Limb (tissue), 2 donors: ENCODE data around the gene ILRUN.
"Not testable (repeated sequence)": the region's sequence is repeated elsewhere in the genome, so short reads cannot be mapped to it uniquely, and the experiment has no call there.

Source experiments
- DNase-seq, 2 donors: peaks; one replicate each; pipeline ENCODE4 v3.0.0-alpha.2; 2016; ENCODE audit errors: extremely low spot score in 2 of 2

ILRUN gene

GRCh38 chr6:34697904-34698559 lies 1.5 kb upstream of the ILRUN start:
- no peak for DNase-seq

- DNase-seq = no peak
Observed at GRCh38 chr6:34697544-34697836, 923 bp upstream of the ILRUN start.

GRCh38 chr6:34696189-34696738 lies 303 bp downstream of the ILRUN start:
- peak in 1 of 2 donors; percentile 9 for DNase-seq

GRCh38 chr6:34695729-34696188 lies 808 bp downstream of the ILRUN start:
- DNase-seq = no peak

GRCh38 chr6:34692280-34692679 lies 4.3 kb downstream of the ILRUN start:
- DNase-seq = no peak

GRCh38 chr6:34689742-34690141 lies 6.8 kb downstream of the ILRUN start:
- DNase-seq = no peak

- no peak for DNase-seq
Observed at GRCh38 chr6:34688956-34689355, 7.6 kb downstream of the ILRUN start.

- DNase-seq = no peak
Observed at GRCh38 chr6:34684919-34685318, 11.6 kb downstream of the ILRUN start.

- DNase-seq = no peak
Observed at GRCh38 chr6:34684364-34684763, 12.2 kb downstream of the ILRUN start.

GRCh38 chr6:34680802-34681515 lies 15.6 kb downstream of the ILRUN start:
- DNase-seq = no peak

- DNase-seq = not testable (repeated sequence)
Observed at GRCh38 chr6:34680313-34680712, 16.3 kb downstream of the ILRUN start.

GRCh38 chr6:34679552-34680253 lies 16.9 kb downstream of the ILRUN start:
- DNase-seq = no peak

- no peak for DNase-seq
Observed at GRCh38 chr6:34676140-34676539, 20.4 kb downstream of the ILRUN start.

- DNase-seq = not testable (repeated sequence)
Observed at GRCh38 chr6:34674930-34675329, 21.6 kb downstream of the ILRUN start.

- DNase-seq = no peak
Observed at GRCh38 chr6:34674268-34674639, 22.3 kb downstream of the ILRUN start.

- DNase-seq = no peak
Observed at GRCh38 chr6:34673064-34673463, 23.5 kb downstream of the ILRUN start.

- DNase-seq = no peak
Observed at GRCh38 chr6:34672657-34673043, 23.9 kb downstream of the ILRUN start.

- no peak for DNase-seq
Observed at GRCh38 chr6:34671801-34672656, 24.5 kb downstream of the ILRUN start.

- no peak for DNase-seq
Observed at GRCh38 chr6:34671367-34671766, 25.2 kb downstream of the ILRUN start.

- not testable (repeated sequence) for DNase-seq
Observed at GRCh38 chr6:34668799-34669198, 27.8 kb downstream of the ILRUN start.

GRCh38 chr6:34667481-34668238 lies 28.9 kb downstream of the ILRUN start:
- DNase-seq = no peak
